ENCODE results near the gene RPH3AL.
A peak's percentile ranks its signal among the peaks of the same experiment; 100 is the strongest.

The RPH3AL gene

GRCh38 chr17:393806-394717 lies 41.5 kb upstream of the RPH3AL start:
- TF ChIP-seq, protein P1, sequence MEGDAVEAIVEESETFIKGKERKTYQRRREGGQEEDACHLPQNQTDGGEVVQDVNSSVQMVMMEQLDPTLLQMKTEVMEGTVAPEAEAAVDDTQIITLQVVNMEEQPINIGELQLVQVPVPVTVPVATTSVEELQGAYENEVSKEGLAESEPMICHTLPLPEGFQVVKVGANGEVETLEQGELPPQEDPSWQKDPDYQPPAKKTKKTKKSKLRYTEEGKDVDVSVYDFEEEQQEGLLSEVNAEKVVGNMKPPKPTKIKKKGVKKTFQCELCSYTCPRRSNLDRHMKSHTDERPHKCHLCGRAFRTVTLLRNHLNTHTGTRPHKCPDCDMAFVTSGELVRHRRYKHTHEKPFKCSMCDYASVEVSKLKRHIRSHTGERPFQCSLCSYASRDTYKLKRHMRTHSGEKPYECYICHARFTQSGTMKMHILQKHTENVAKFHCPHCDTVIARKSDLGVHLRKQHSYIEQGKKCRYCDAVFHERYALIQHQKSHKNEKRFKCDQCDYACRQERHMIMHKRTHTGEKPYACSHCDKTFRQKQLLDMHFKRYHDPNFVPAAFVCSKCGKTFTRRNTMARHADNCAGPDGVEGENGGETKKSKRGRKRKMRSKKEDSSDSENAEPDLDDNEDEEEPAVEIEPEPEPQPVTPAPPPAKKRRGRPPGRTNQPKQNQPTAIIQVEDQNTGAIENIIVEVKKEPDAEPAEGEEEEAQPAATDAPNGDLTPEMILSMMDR (IDR thresholded peaks at IDR 0.05; ENCODE audit: extremely low read depth, insufficient read depth, missing control alignments) = no peak
- DNase-seq (ENCODE audit: low spot score) = no peak
- in situ Hi-C loops (cut with MboI; ENCODE audit: low pct_unique_long_range_greater_than_20kb, low sequenced_read_pairs, unreplicated experiment) = no loop called here

DNA sequence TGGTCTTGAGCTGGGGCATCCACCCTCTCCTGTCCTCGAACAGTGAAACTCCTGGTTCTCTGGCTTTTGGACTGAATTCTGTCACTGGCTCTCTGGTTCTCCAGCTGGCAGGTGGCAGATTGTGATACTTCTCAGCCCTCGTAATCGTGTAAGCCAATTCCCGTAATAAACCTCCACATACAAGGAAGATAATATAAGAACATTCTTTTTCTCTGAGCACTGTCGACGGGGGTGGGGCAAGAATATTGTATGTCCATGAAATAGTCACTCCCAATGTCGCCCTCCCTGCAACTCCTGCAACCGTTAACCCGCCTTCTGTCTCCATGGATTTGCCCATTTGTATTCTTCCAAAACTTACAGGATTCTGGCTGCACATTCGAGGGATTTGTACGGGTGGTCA lies 39.2 kb upstream of the RPH3AL start:
- in situ Hi-C loops (cut with MboI; ENCODE audit: low pct_unique_long_range_greater_than_20kb, low sequenced_read_pairs, unreplicated experiment) = no loop called here
- TF ChIP-seq, protein P1 (IDR thresholded peaks at IDR 0.05; ENCODE audit: extremely low read depth, insufficient read depth, missing control alignments) = no peak

GRCh38 chr17:390025-390424 lies 37.4 kb upstream of the RPH3AL start:
- in situ Hi-C loops (cut with MboI; ENCODE audit: low pct_unique_long_range_greater_than_20kb, low sequenced_read_pairs, unreplicated experiment) = no loop called here
- no peak for DNase-seq (ENCODE audit: low spot score)
- TF ChIP-seq, protein P1 (IDR thresholded peaks at IDR 0.05; ENCODE audit: extremely low read depth, insufficient read depth, missing control alignments) = no peak

More for the DNA sequence above, 39.2 kb upstream of the RPH3AL start:
- no peak for DNase-seq (ENCODE audit: low spot score)

GRCh38 chr17:388087-388486 lies 35.5 kb upstream of the RPH3AL start:
- TF ChIP-seq, protein P1 (IDR thresholded peaks at IDR 0.05; ENCODE audit: extremely low read depth, insufficient read depth, missing control alignments) = no peak
- in situ Hi-C loops (cut with MboI; ENCODE audit: low pct_unique_long_range_greater_than_20kb, low sequenced_read_pairs, unreplicated experiment) = no loop called here
- no peak for DNase-seq (ENCODE audit: low spot score)

- TF ChIP-seq, protein P1 (IDR thresholded peaks at IDR 0.05; ENCODE audit: extremely low read depth, insufficient read depth, missing control alignments) = peak; percentile 89
- in situ Hi-C loops (cut with MboI; ENCODE audit: low pct_unique_long_range_greater_than_20kb, low sequenced_read_pairs, unreplicated experiment) = no loop called here
- DNase-seq (ENCODE audit: low spot score) = peak; percentile 93
Measured at GRCh38 chr17:386141-386876, 33.7 kb upstream of the RPH3AL start.

DNA sequence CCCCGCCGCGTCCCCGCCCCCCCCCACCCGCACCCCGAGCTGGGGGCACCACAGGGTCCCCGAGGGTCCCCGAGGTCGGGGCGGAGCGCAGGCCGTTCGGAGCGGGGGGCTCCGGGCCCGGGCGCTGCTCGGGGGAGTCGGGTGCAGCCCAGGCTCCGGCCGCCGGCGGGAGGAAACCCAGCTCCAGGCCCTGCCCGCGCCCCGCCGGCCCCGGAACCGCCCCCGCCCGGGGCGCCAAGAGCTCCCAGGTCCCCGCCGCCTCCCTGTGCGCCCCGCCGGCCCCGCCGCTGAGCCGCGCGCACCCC lies 33.2 kb upstream of the RPH3AL start:
- in situ Hi-C loops (cut with MboI; ENCODE audit: low pct_unique_long_range_greater_than_20kb, low sequenced_read_pairs, unreplicated experiment) = no loop called here
- TF ChIP-seq, protein P1 (IDR thresholded peaks at IDR 0.05; ENCODE audit: extremely low read depth, insufficient read depth, missing control alignments) = no peak
- no peak for DNase-seq (ENCODE audit: low spot score)

Data from GM13977 (cell line).